Fibroblast of skin of left quadriceps (primary cell): Measurements from ENCODE around the gene FARSA.
A peak's percentile ranks its signal among the peaks of the same experiment; 100 is the strongest.
"Not testable (repeated sequence)": the region's sequence is repeated elsewhere in the genome, so short reads cannot be mapped to it uniquely, and the experiment has no call there.

Experiments
- DNase-seq, 2 experiments: peaks; one replicate each; pipeline ENCODE4 v3.0.0-alpha.2; 2013; ENCODE audit warnings: low read depth in 2 of 2

Gene FARSA

DNA sequence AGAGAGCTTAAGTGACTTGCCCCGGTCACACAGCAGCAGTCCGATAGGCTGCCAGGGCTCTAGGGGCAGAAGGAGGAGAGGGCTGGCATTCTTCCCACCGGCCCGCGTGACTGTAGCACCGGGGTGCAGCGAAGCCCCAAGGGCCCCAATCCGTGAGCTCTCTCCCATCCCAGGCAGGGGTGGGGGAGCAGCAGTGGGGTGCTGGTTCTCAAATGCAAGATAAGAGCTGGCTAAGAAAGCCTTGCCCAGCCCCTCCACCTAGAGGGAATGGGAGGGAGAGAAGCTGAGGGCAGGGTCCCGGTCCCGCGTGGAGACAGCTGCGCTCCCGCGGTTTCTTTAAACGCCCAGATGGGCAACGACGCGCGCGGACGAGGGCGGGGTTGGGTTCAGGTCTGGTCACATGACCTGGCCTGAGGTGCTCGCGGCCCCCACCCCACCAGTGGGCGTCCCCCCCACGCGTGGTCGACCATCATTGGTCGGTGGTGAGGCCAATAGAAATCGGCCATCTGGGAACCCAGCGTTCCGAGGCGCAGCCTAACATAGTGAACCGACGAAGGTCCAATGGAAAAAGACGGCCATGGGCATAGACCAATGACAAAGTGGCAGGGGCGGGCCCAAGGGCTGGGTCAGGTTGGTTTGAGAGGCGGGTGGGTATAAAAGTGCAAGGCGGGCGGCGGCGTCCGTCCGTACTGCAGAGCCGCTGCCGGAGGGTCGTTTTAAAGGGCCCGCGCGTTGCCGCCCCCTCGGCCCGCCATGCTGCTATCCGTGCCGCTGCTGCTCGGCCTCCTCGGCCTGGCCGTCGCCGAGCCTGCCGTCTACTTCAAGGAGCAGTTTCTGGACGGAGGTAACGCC, 4.6 kb upstream of the FARSA start, which contains the start of gene CALR:
Gene CALR, plus strand, starts transcription at position 683 of the 852 bp plus-strand sequence. Its CDS starts 71 bp downstream, at position 754.
- DNase-seq, result peak; percentile 100

GRCh38 chr19:12937093-12937926, 3.8 kb upstream of the FARSA start:
- no peak for DNase-seq

DNA sequence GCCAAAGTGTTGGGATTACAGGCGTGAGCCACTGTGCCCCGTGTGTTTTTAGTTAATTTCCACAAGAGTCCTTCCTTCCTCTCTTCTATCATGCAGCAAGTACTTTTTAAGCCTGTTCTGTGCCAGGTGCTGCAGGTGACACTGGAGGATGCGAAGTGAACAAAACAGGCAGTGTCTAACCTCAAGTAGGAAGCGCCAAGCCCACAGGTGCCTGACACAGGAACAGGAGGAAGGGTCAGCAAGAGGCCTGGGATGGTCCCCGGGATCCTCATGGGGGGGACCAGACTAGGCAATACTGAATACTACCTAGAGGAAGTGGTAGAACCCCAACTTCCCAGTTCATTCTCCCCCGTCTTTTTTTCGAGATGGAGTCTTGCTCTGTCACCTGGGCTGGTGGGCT, 3.1 kb upstream of the FARSA start:
- no peak for DNase-seq

GRCh38 chr19:12935071-12935470, 1.6 kb upstream of the FARSA start:
- DNase-seq, result no peak

DNA sequence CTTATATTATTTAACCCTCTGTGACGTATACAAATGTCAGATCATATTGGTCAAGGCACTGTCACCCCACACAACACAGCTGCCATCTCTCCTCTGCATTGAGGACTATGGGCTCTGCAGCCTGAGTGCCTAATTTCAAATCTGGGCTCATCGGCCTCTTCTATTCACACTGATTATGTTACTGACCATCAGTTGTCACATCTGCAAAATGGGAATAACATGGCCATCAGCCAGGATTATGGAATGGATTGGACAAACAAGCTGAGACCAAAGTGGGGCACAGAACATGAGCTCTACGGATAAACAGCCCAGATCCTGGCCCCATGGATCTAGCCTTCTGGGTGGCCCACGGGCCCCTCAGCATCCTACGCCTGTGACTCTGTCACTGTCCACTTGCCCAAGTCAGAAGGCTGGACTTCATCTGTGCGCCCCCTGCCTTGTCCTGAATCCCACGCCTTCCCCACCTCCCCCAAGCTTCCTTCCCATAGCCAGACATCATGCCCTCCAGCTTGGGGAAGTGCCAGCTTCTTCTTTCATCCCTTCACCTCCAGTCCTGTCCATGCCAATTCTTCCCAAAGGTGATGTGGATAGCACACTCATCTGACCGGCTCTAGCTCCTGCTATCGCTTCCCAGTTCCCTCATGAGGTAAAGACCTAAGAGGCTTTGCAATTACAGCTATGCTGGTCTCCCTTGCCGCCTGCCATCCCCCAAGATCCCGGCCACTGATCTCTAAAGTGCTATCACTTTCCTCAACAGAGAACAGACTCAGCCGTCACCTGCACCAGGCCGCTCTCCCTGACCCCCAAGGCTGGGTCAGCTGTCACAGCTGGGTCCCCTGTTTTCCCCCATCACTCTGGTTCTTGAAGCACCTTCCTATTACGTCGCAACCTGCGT, 872 bp downstream of the FARSA start:
- no peak for DNase-seq

GRCh38 chr19:12930002-12930645, 3.4 kb downstream of the FARSA start:
- no peak for DNase-seq

GRCh38 chr19:12924621-12925310, 8.7 kb downstream of the FARSA start:
- DNase-seq, result no peak

DNA sequence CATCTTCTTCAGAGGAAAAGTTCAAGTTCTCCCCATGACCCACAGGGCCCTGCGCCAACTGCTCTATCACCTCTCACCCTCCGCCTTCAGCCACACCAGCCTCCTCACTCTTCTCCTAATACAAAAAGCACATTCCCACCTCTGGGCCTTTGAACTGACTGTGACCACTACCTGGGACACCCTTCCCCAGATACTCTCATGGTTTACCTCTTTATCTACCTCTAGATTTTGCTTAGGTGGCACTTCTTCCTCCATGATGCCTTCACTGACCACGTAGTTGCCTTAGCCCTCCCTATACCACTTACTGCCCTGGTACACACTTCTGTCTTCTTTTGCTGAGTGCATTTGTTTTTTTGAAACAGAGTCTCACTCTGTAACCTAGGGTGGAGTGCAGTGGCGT, 10.6 kb downstream of the FARSA start:
- no peak for DNase-seq

DNA sequence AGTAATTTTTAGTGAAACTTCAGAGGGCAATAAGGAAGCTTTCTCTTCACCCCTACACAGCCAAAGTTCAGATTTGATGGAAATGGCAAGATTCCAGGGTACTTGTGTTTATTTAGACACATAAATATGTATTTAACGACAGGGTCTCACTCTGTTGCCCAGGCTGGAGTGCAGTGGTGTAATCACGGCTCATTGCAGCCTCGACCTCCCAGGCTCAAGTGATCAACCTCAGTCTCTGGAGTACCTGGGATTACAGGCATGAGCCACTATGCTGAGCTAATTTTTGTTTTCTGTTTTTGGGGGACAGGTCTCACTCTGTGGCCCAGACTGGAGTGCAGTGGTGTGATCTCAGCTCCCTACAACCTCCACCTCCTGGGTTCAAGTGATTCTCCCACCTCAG, 12.5 kb downstream of the FARSA start:
- no peak for DNase-seq

- DNase-seq, result no peak
Observed at GRCh38 chr19:12918253-12918652, 15.3 kb downstream of the FARSA start.

GRCh38 chr19:12915860-12916259, 17.7 kb downstream of the FARSA start:
- not testable (repeated sequence) for DNase-seq

GRCh38 chr19:12913851-12914690, 19.4 kb downstream of the FARSA start:
- DNase-seq, result no peak

- peak; percentile 41 to 47 for DNase-seq
Observed at GRCh38 chr19:12913011-12913561, 20.4 kb downstream of the FARSA start.

DNA sequence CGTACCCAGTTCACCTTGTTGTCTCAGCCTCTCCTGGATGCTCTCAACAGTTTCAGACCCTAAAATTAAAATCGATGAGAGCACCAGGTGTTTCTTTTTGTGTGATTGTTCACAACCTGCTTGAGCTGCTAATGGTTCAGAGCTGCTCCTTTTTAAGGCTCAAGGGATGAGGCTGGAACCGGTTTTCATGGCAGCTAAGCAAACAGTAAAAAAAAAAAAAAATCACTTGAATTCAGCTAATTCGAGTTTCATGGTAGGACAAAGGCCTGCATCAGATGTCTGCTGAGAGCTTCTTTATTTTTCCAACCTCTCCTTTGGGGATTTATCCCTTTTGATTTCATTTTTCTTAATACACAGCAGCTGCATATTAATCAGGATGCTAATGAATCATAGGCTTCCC, 20.9 kb downstream of the FARSA start:
- DNase-seq, result no peak

GRCh38 chr19:12907166-12907565, 26.3 kb downstream of the FARSA start:
- DNase-seq, result no peak

DNA sequence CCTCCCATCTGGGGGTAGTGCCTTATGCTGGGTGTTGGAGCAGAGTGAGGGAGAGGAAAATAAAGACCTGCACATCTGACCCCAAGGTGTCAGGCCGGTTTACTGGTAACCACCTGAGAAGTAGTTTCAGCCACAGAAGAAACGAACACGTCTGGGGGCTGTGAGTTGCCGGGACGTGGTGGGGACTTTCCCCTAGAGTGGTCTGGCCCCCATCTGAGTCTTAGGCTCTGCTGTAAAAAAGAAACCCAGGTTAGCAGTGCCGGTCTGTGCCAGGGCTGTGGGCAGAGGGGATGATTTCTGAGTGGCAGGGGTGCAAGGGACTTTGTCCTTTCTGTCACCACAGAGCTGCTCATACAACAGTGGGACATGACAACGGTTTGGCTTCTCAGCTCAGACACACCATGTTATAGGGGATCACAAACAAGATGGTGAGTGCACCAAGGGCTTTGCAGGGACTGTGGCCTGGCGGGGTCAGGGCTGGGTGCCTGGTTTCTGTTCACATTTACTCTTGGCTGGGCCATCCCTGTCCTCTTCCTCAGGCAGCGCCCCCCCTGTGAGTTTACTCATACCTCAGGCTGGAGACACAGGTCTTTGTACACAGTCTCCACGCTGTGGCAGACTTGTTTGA, 33.5 kb downstream of the FARSA start:
- no peak for DNase-seq

DNA sequence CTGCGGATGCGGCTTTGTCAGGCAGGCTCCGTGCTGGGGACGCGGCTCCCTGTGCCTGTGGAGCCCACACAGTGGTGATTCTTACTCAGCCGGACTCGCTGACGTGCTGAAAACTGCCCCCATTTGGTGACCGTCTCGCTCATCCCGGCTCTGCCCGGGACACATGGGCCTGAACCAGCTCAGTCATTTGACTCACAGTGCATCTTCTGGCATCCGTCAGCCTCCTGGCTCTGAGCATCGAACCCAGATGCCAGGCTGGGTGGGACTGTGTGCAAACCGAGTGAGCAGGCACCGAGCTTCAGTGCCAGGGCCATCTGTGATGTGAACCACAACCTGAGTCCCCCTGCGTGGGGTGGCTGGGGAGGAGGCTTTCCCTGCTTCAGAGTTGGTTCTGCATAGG, 37.1 kb downstream of the FARSA start:
- no peak for DNase-seq

GRCh38 chr19:12893582-12893981, 39.9 kb downstream of the FARSA start:
- DNase-seq, result no peak

DNA sequence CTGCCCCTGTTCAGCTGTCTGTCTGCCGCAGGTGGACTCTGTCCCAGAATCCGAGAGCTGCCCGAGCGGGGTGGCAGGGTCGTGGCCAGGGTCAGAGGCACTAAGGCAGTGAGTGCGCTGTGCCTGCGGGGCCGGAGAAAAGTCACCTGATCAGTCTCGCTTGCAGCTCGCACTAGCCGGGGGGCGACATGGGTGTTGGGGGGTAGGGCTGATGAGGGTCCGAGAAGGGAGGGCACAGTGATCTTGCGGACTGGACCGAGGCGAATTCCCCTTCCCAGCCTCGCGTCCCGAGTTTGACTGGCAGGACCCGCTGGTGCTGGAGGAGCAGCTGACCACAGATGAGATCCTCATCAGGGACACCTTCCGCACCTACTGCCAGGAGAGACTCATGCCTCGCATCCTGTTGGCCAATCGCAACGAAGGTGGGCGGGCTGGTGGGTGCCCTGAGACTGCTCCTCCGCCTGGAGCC, 41.9 kb downstream of the FARSA start:
- no peak for DNase-seq
